ENCODE data around the gene LDB2. TPM values are rescaled to one million over a fixed set of nuclear protein-coding genes. Genes with fewer than 3 reads are reported as not detected.
"Not testable (repeated sequence)": the region's sequence is repeated elsewhere in the genome, so short reads cannot be mapped to it uniquely, and the experiment has no call there.

LDB2 gene
- total RNA-seq, 4 donors from 2014 or later: 7.0 to 26.4 (median 18.1) TPM

- ATAC-seq (no peak), DNase-seq (no peak)
- no peaks in the 10 kb centered on the region for H3K36me3 ChIP-seq
- in situ Hi-C loops (cut with MboI; ENCODE audit: low sequenced_read_pairs in 4 of 4): no loop called here
- no peak overlapping the region for H3K27ac ChIP-seq
- TF ChIP-seq, protein P1, sequence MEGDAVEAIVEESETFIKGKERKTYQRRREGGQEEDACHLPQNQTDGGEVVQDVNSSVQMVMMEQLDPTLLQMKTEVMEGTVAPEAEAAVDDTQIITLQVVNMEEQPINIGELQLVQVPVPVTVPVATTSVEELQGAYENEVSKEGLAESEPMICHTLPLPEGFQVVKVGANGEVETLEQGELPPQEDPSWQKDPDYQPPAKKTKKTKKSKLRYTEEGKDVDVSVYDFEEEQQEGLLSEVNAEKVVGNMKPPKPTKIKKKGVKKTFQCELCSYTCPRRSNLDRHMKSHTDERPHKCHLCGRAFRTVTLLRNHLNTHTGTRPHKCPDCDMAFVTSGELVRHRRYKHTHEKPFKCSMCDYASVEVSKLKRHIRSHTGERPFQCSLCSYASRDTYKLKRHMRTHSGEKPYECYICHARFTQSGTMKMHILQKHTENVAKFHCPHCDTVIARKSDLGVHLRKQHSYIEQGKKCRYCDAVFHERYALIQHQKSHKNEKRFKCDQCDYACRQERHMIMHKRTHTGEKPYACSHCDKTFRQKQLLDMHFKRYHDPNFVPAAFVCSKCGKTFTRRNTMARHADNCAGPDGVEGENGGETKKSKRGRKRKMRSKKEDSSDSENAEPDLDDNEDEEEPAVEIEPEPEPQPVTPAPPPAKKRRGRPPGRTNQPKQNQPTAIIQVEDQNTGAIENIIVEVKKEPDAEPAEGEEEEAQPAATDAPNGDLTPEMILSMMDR (IDR thresholded peaks at IDR 0.05 in 4 of 5, conservative IDR thresholded peaks at IDR 0.05 in 1 of 5): no peak
- no peaks in the 10 kb centered on the region for H3K9me3 ChIP-seq
- H3K4me1 ChIP-seq: no peaks in the 10 kb centered on the region
- H3K27me3 ChIP-seq: no peaks in the 10 kb centered on the region
- intact Hi-C loops (cut with DNase I; ENCODE audit: low total_unique reads): no loop called here
- H3K4me3 ChIP-seq: no peak overlapping the region
These were observed 374.0 kb downstream of the LDB2 start for GRCh38 chr4:16524406-16524805.

DNA sequence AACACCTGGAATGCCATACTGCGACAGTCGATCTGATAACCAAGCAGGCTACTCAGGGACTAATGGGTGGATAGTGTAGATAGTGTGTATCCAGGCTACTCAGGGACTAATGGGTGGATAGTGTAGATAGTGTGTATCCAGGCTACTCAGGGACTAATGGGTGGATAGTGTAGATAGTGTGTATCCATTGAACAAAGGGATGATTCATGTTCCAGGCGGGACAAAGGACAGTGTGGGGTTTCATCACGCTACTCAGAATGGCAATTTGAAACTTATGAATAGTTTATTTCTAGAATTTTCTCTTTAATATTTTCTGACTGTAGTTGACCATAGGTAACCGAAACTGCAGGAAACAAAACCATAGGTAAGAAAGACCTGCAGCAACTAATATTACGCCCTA lies 374.9 kb downstream of the LDB2 start:
- intact Hi-C loops (cut with DNase I; ENCODE audit: low total_unique reads); ATAC-seq; H3K36me3 ChIP-seq; H3K4me1 ChIP-seq; in situ Hi-C loops (cut with MboI; ENCODE audit: low sequenced_read_pairs in 4 of 4); H3K9me3 ChIP-seq; H3K27me3 ChIP-seq; DNase-seq; H3K4me3 ChIP-seq; H3K27ac ChIP-seq: not testable (repeated sequence)

- H3K4me3 ChIP-seq: no peak overlapping the region
- in situ Hi-C loops (cut with MboI; ENCODE audit: low sequenced_read_pairs in 4 of 4): no loop called here
- no peak overlapping the region for H3K27ac ChIP-seq
- DNase-seq: no peak
- no peaks in the 10 kb centered on the region for H3K9me3 ChIP-seq
- no peaks in the 10 kb centered on the region for H3K27me3 ChIP-seq
- intact Hi-C loops (cut with DNase I; ENCODE audit: low total_unique reads): no loop called here
- no peak for ATAC-seq
- H3K4me1 ChIP-seq: no peaks in the 10 kb centered on the region
- H3K36me3 ChIP-seq: no peaks in the 10 kb centered on the region
- TF ChIP-seq, protein P1 (IDR thresholded peaks at IDR 0.05 in 4 of 5, conservative IDR thresholded peaks at IDR 0.05 in 1 of 5): no peak
- TF ChIP-seq POLR2A (IDR thresholded peaks at IDR 0.05): no peak
These were observed 377.1 kb downstream of the LDB2 start for GRCh38 chr4:16521156-16521915.

- ATAC-seq: peak in 1 of 2 donors; percentile 26
- intact Hi-C loops (cut with DNase I; ENCODE audit: low total_unique reads): no loop called here
- DNase-seq: no peak
- H3K27ac ChIP-seq: no peak overlapping the region
- no peaks in the 10 kb centered on the region for H3K27me3 ChIP-seq
- in situ Hi-C loops (cut with MboI; ENCODE audit: low sequenced_read_pairs in 4 of 4): no loop called here
- H3K9me3 ChIP-seq: no peaks in the 10 kb centered on the region
- TF ChIP-seq, protein P1 (IDR thresholded peaks at IDR 0.05 in 4 of 5, conservative IDR thresholded peaks at IDR 0.05 in 1 of 5): no peak
- no peaks in the 10 kb centered on the region for H3K4me1 ChIP-seq
- no peaks in the 10 kb centered on the region for H3K36me3 ChIP-seq
- no peak overlapping the region for H3K4me3 ChIP-seq
These were observed 381.5 kb downstream of the LDB2 start for GRCh38 chr4:16516796-16517439.

GRCh38 chr4:16513876-16514275 lies 384.6 kb downstream of the LDB2 start:
- no peaks in the 10 kb centered on the region for H3K4me1 ChIP-seq
- no peaks in the 10 kb centered on the region for H3K27me3 ChIP-seq
- TF ChIP-seq, protein P1 (IDR thresholded peaks at IDR 0.05 in 4 of 5, conservative IDR thresholded peaks at IDR 0.05 in 1 of 5): no peak
- TF ChIP-seq POLR2A (IDR thresholded peaks at IDR 0.05): no peak
- H3K36me3 ChIP-seq: no peaks in the 10 kb centered on the region
- in situ Hi-C loops (cut with MboI; ENCODE audit: low sequenced_read_pairs in 4 of 4): no loop called here
- DNase-seq (no peak), ATAC-seq (no peak)
- no peaks in the 10 kb centered on the region for H3K9me3 ChIP-seq
- H3K27ac ChIP-seq: no peak overlapping the region
- no peak overlapping the region for H3K4me3 ChIP-seq
- intact Hi-C loops (cut with DNase I; ENCODE audit: low total_unique reads): no loop called here
